ENCODE data around the gene ARAP1. TPM values are rescaled to one million over a fixed set of nuclear protein-coding genes. Genes with fewer than 3 reads are reported as not detected.
A peak's percentile ranks its signal among the peaks of the same experiment; 100 is the strongest.
"Not testable (repeated sequence)": the region's sequence is repeated elsewhere in the genome, so short reads cannot be mapped to it uniquely, and the experiment has no call there.

Gene ARAP1
- total RNA-seq: 31.0 TPM

GRCh38 chr11:72752088-72752914 is at the start of gene ARAP1:
Gene ARAP1 (minus strand): TSS chr11:72752408. CDS start chr11:72727128, 25,280 bp downstream.
- ATAC-seq: peak; percentile 87

GRCh38 chr11:72799441-72799840 is 47.2 kb upstream of the ARAP1 start:
- no peak for ATAC-seq

- no peak for ATAC-seq
Measured at GRCh38 chr11:72798361-72798760, 46.2 kb upstream of the ARAP1 start.

GRCh38 chr11:72793425-72794367 is 41.5 kb upstream of the ARAP1 start, which contains the start of gene STARD10:
Gene STARD10 (minus strand): TSS chr11:72794047. CDS start chr11:72781181, 12,866 bp downstream.
- peak; percentile 97 for ATAC-seq

GRCh38 chr11:72793076-72793424 is 40.8 kb upstream of the ARAP1 start:
- no peak for ATAC-seq

GRCh38 chr11:72792437-72793021 is 40.3 kb upstream of the ARAP1 start:
- ATAC-seq: no peak

GRCh38 chr11:72791228-72791627 is 39.0 kb upstream of the ARAP1 start:
- not testable (repeated sequence) for ATAC-seq

GRCh38 chr11:72789493-72790131 is 37.4 kb upstream of the ARAP1 start:
- no peak for ATAC-seq

- ATAC-seq: peak; percentile 47
Measured at GRCh38 chr11:72788241-72788640, 36.0 kb upstream of the ARAP1 start.

GRCh38 chr11:72787216-72788104 is 35.3 kb upstream of the ARAP1 start:
- ATAC-seq: no peak

- ATAC-seq: no peak
Measured at GRCh38 chr11:72786305-72787215, 34.4 kb upstream of the ARAP1 start.

GRCh38 chr11:72784662-72785061 is 32.5 kb upstream of the ARAP1 start:
- no peak for ATAC-seq

GRCh38 chr11:72783144-72783905 is 31.1 kb upstream of the ARAP1 start:
- ATAC-seq: no peak

GRCh38 chr11:72782081-72782920 is 30.1 kb upstream of the ARAP1 start:
- ATAC-seq: no peak

GRCh38 chr11:72781313-72782080 is 29.3 kb upstream of the ARAP1 start:
- ATAC-seq: no peak

GRCh38 chr11:72781063-72781312 is 28.8 kb upstream of the ARAP1 start:
- ATAC-seq: peak; percentile 54

- ATAC-seq: peak; percentile 60
Measured at GRCh38 chr11:72780296-72781062, 28.3 kb upstream of the ARAP1 start.
